DMS79 treated with DMSO at 0.1 percent for 48 hours (cell line): Measurements from ENCODE around the gene SFI1.
"Not testable (repeated sequence)": the region's sequence is repeated elsewhere in the genome, so short reads cannot be mapped to it uniquely, and the experiment has no call there.

Source experiments
- DNase-seq: peaks from one replicate; lab custom pipeline; 2025; lab: John Stamatoyannopoulos, UW

Gene SFI1

DNA sequence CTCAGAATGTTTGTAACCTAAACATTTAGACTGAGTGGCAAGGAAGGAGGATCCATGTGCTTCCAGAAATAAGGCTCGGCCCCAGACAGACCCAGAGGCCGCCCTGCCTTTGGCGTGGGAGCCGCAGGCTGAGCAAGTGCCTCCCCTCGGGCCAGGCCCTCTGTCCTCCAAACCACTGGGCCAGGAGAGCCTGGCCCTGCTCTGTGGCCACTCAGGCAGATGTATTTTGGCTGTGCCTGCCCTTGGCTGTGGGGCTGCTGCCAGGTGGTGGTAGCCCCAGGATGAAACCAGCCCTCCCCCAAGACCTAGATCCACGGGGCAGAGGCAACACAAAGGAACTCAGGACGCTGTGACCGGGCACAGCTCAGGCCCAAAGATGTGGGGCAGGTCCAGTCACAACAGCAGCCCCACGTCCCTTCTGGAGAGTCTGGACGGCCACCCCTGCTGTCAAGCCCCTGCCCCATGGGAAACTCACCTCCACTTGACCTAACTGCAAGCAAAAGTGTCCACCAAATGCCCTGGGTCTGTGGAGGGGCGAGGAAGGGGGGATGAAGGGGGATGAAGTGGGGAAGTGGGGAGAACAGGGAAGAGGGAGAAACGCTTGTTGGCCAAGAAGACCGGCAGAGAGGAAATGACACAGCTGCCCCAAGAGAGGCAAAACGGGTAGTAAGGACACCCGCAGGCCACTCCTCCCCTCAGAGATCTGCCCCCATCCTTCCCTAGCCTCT lies 141.7 kb downstream of the SFI1 start:
- DNase-seq = no peak

DNA sequence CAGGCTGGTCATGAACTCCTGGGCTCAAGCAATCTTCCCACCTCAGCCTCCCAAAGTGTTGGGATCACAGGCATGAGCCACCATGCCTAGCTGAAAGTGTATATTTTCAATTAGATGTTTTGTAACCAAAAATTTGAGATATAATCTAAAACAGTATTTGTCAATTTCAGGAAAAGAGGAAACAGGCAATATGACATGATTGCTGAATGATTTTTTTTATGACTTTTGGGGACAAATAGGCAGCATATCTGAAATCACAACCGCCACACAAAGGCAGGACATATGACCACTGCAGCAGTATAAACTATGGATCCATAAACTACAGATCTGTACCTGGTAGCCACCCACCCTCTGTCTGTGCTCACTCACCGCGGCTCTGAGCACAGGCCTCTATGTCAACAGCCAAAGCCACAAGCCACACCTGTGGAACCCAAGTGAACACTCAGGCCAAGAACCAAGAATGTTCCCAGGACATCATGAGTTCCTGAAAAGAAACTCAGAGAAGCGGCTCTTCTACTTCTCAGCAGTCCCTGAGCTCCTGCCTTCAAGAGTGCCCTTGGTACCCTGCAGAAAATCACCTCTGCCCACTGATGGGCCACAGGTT lies 143.2 kb downstream of the SFI1 start:
- no peak for DNase-seq

GRCh38 chr22:31646186-31647019 lies 150.1 kb downstream of the SFI1 start:
- DNase-seq = no peak

DNA sequence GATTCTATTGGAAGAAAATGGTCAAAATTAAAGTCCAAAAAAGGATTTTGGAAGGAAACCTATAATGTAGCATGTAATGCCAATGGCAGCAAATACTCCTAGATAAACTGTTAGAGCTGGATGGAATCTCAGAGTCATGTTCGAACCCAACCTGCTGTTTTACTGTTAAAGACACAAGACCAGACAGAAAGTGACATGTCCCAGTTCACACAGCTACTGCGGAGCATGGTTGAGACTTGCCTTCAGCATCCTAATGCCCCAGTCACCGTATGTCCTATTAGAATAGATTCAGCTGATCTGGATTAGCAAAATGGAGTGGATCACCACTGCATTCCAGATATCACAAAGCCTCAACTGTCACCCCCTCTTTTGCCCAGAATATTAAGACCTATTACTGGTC lies 150.7 kb downstream of the SFI1 start:
- DNase-seq = no peak

GRCh38 chr22:31647523-31648320 lies 151.4 kb downstream of the SFI1 start:
- DNase-seq = no peak

GRCh38 chr22:31650391-31650790 lies 154.1 kb downstream of the SFI1 start:
- no peak for DNase-seq

DNA sequence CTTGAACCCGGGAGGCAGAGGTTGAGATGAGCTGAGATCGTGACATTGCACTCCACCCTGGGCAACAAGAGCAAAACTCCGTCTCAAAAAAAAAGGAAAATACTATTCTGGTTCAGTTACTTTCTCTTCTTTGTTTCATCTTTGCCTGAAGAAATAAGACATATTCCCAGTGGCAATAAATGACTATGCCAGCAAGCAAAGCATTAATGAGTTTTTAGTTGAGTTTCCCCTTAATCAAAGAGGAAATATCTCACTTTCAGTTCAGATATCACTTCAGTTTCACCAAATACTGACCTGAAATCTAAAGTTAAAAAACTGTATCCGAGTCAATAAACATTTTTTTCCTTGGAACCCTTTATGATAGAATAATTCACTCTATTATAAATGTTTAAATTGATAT lies 155.3 kb downstream of the SFI1 start:
- DNase-seq = no peak

DNA sequence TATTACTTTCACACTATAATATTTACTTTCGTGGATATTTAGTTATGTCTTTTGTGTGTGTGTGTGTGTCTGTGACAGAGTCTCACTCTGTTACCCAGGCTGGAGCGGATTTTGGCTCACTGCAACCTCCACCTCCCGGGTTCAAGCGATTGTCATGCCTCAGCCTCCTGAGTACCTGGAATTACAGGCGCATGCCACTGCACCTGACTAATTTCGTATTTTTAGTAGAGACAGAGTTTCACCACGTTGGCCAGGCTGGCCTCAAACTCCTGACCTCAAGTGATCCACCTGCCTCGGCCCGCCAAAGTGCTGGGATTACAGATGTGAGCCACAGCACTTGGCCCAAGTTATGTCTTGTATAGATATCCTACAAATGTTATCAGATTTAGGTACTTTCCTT lies 155.8 kb downstream of the SFI1 start:
- no peak for DNase-seq

DNA sequence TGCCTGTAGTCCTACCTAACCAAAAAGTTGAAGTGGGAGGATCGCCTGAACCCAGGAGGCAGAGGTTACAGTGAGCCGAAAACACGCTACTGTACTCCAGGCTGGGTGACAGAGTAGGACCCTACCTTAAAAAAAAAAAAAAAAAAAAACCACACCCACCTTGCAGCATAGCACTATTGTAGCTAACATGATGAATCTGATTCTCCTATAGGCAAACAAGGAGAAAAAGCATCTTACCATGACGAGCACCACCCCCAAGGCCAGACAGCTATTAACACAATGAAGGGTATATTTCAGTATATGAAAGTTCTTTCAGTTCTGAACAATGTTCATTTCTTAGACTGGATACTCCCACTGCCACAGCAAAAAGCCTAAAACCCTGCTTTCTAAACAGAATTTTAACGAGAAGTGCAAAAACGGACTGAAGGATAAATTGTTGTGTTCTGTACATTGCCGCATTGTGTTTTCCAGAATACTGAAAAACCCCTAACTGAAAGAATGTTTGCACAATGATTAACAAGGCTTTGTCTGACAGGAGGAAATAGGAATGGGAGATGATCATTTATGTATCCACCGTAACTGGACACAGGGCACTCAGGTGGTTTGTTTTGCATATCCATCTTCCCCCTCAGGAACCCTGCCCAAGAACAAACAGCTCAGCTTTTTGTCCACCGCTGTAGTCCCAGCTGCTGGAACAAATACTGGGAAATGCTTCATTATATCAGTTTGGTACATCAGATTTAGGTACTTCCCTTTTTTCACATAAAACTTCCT lies 156.8 kb downstream of the SFI1 start:
- no peak for DNase-seq

- no peak for DNase-seq
Measured at GRCh38 chr22:31653944-31654343, 157.6 kb downstream of the SFI1 start.

GRCh38 chr22:31654408-31654807 lies 158.1 kb downstream of the SFI1 start:
- DNase-seq = no peak

DNA sequence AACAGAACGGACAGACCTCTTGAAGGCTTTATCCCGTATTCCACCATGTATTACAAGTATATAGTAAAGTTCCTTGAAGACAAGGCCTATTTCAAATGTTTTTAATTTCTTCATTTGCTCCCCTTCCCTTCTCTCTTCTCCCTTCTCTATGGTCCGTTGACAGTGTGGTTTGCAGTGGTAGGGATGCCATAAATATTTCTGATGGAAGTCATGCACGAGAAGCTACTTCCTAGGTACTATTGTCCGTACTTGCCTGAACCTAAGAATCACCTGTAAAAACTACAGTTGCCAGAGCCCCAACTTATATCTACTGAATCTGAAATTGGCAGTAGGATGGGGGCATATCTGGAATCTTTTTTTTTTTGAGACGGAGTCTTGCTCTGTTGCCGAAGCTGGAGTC lies 162.9 kb downstream of the SFI1 start:
- DNase-seq = no peak

DNA sequence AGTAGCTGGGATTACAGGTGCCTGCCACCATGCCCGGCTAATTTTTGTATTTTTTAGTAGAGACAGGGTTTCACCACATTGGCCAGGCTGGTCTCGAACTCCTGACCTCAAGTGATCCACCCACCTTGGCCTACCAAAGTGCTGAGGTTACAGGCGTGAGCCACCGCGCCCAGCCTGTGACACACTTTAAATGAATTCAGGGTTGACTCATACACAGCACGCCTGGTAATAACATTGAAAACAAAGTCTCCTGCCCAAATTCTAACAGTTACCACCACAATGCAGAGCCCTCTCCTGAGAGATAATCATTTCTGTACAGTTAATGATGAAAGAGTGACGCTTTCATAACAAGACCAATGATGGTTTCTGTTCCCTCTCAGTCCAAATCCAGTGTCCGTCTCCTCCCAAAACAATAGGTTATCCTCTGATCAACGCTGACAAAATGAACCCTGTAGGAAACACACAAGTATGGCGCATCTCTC lies 164.6 kb downstream of the SFI1 start:
- DNase-seq = not testable (repeated sequence)

DNA sequence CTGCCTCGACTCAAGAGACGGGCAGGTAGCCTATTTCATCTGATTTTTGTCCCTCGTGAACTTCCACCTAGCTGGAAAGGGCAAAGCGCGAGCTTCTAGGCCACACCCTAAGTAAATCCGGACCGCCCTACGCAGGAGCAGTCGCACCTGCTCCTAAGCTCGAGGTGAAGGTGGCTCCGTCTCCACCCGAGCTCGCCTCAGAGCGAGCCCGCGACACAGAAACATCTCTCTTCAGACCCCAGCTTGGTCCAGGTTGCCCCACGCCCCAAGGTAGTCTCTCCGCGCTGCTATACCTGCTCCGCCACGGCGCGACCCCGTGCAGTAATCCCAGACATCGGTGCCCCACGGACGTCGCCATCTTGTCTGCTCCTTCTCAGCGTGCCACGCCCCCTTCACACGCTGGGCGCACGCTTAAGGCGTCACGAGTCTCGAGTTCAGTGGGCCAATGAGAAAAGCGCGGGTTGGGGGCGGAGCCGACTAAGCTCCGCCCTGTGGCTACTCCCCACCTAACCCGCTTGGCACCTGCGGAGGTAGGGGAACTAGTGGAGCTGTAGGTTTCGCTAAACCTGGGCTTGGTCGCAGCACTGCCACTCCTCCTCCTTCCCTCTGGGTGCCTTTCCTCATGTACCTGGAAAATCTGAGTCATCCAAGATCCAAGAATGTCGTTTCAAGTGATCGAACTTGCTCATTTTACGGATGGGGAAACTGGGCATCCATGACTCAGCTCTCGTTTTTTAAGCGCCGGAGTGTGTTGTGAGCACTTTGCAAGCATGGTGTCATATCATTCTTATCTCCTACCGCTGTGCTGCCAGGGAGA lies 165.7 kb downstream of the SFI1 start, which contains the start of gene PISD:
Gene PISD (minus strand): TSS at position 365 of the 817 bp plus-strand sequence. CDS start 7 bp downstream, at position 358.
- DNase-seq = peak; percentile 69

DNA sequence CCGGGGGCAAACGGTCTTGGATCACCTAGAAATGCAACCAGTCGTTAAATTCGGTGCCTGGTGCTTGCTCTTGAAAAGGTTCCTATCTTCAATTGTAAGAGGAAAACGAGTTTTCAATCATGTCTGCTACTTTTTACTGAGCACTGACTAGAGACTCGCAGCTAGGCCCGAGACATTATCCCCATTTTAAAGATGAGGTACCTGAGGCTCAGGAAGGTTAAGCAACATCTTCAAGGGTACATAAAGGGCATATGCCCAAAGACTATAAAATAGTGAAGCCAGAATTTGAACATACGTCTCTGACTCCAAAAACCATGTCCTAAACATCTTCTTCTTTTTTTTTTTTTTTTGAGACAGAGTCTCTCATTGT lies 166.3 kb downstream of the SFI1 start:
- DNase-seq = no peak
